ENCODE measurements around the gene INHA. TPM values are rescaled to one million over a fixed set of nuclear protein-coding genes. Genes with fewer than 3 reads are reported as not detected.

Gene INHA
- total and polyA plus RNA-seq, 12 donors, result 18.9 to 704 (median 43.1) TPM

DNA sequence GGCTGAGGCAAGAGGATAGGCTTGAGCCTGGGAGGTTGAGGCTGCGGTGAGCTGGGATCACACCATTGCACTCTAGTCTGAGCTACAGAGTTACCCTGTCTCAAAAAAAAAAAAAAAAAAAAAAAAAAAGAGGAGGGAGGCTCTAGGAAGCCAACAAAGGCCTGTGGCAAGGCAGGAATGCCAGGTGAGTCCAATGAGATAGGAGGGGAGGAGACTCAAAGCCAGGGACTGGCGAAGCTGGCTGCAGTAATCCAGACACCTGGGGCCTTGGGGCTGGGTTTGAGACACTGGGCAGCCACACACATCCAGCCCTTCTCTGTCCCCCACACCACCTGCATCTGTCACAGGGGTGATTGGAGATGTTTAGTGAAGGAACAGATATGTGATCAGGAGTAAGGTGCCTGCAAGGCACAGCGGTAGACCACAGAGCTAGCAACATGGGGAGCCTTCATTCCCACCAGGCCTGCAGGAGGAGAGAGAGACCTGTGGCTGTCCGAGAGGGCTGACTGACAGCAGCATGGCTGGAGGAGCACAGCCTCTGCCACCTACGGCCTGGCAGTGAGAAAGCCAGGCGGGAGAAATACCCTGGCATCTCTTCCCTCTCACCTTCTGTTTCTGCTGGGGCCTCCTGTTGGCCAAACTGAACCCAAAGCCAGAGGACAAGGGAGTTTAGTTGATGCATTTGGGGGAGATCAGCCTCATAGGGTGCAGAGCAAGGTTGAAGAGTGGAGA is 38.0 kb upstream of the INHA start:
- H3K4me3 ChIP-seq, result no peak overlapping the region
- intact Hi-C loops (cut with DNase I), result loop anchor here in 1 of 2 donors (2.0 to 5.0 kb wide), 2 partner anchors 61 to 77 kb away; no protein-coding TSS in a partner anchor
- no peaks in the 10 kb centered on the region for H3K9me3 ChIP-seq (replicated peaks in 1 of 3)
- no peaks in the 10 kb centered on the region for H3K4me1 ChIP-seq (replicated peaks in 1 of 2)
- H3K27me3 ChIP-seq, result peaks cover 3% of the 10 kb centered on the region
- DNase-seq, result no peak
- H3K36me3 ChIP-seq (replicated peaks in 1 of 2), result peaks cover 0 to 4% of the 10 kb centered on the region in 2 donors
- TF ChIP-seq CTCF (IDR thresholded peaks at IDR 0.05) (no peak), POLR2A (IDR thresholded peaks at IDR 0.05) (no peak)
- H3K27ac ChIP-seq, result no peak overlapping the region
- 84 to 96% (median 91%) methylated on average over 6 of the region's 6 CpGs for WGBS, 4 donors

GRCh38 chr2:219536425-219536824 is 35.7 kb upstream of the INHA start:
- intact Hi-C loops (cut with DNase I), result loop anchor here in 1 of 2 donors (5.0 kb wide), 1 partner anchor 74 kb away; no protein-coding TSS in a partner anchor
- 75 to 83% (median 77%) methylated on average over 15 to 16 of the region's 16 CpGs for WGBS, 4 donors

GRCh38 chr2:219536967-219537366 is 35.1 kb upstream of the INHA start:
- H3K9me3 ChIP-seq (replicated peaks in 1 of 3), result no peaks in the 10 kb centered on the region

More at GRCh38 chr2:219536425-219536824, 35.7 kb upstream of the INHA start:
- DNase-seq, result no peak
- peaks cover 0 to 2% of the 10 kb centered on the region in 2 donors for H3K4me1 ChIP-seq (replicated peaks in 1 of 2)
- H3K9me3 ChIP-seq (replicated peaks in 1 of 3), result no peaks in the 10 kb centered on the region
- TF ChIP-seq POLR2A (IDR thresholded peaks at IDR 0.05), result no peak
- TF ChIP-seq CTCF (IDR thresholded peaks at IDR 0.05), result no peak
- H3K4me3 ChIP-seq, result no peak overlapping the region
- H3K27me3 ChIP-seq, result no peaks in the 10 kb centered on the region
- H3K36me3 ChIP-seq (replicated peaks in 1 of 2), result peaks cover 0 to 25% of the 10 kb centered on the region in 2 donors
- no peak overlapping the region for H3K27ac ChIP-seq

More at GRCh38 chr2:219536967-219537366, 35.1 kb upstream of the INHA start:
- 49 to 67% (median 56%) methylated on average over 6 to 9 of the region's 9 CpGs; no CpG with 5 or more reads in 1 of the 4 donors for WGBS, 4 donors
- Histone ChIP-seq H3K4me1 (replicated peaks in 1 of 2) (peaks cover 0 to 7% of the 10 kb centered on the region in 2 donors), H3K36me3 (replicated peaks in 1 of 2) (peaks cover 0 to 25% of the 10 kb centered on the region in 2 donors), H3K27ac (no peak overlapping the region), H3K4me3 (no peak overlapping the region), H3K27me3 (no peaks in the 10 kb centered on the region)
- intact Hi-C loops (cut with DNase I), result loop anchor here in 1 of 2 donors (5.0 kb wide), 1 partner anchor 75 kb away; no protein-coding TSS in a partner anchor
- no peak for TF ChIP-seq POLR2A (IDR thresholded peaks at IDR 0.05)
- TF ChIP-seq CTCF (IDR thresholded peaks at IDR 0.05), result no peak
- DNase-seq, result no peak

Data from adrenal gland (tissue), 12 donors.